HUES64 (cell line): ENCODE results near the gene UGT1A9.

ENCODE experiments used
- H3K27ac ChIP-seq: 2 replicates; pipeline ENCODE4 v1.7.0; 2013; ENCODE audit warnings: low read depth, low read length, inconsistent platforms
- H3K27me3 ChIP-seq: 2 replicates; pipeline ENCODE4 v1.6.1; 2013; ENCODE audit warnings: mild to moderate bottlenecking, low read length; ENCODE audit not compliant: insufficient read depth
- H3K36me3 ChIP-seq: 2 replicates; pipeline ENCODE4 v1.6.1; 2013; ENCODE audit warnings: mild to moderate bottlenecking, low read length; ENCODE audit not compliant: insufficient read depth
- H3K4me1 ChIP-seq: 2 replicates; pipeline ENCODE4 v1.6.1; 2013; ENCODE audit warnings: mild to moderate bottlenecking, low read length, moderate library complexity; ENCODE audit not compliant: insufficient read depth
- H3K4me3 ChIP-seq: 2 replicates; pipeline ENCODE4 v1.5.1; 2013; ENCODE audit warnings: mild to moderate bottlenecking, low read length, moderate library complexity
- H3K9ac ChIP-seq: 2 replicates; pipeline ENCODE4 v1.6.1; 2013; ENCODE audit warnings: mild to moderate bottlenecking, low read depth, low read length
- H3K9me3 ChIP-seq: 2 replicates; pipeline ENCODE4 v1.6.1; 2013; ENCODE audit warnings: low read depth, low read length; ENCODE audit not compliant: insufficient read depth
- WGBS: fragments of 150-250, 120-280 bp; methylation state at CpG from one replicate; pipeline ENCODE4 v1.1.7; 2013; ENCODE audit warnings: missing lambda C conversion rate; 5-methylcytosine and 5-hydroxymethylcytosine counted together

The UGT1A9 gene

GRCh38 chr2:233800208-233800607 lies 128.5 kb downstream of the UGT1A9 start:
- WGBS: 96% methylated on average over 7 of the region's 7 CpGs
- Histone ChIP-seq H3K9ac (no peak overlapping the region), H3K36me3 (no peaks in the 10 kb centered on the region)

DNA sequence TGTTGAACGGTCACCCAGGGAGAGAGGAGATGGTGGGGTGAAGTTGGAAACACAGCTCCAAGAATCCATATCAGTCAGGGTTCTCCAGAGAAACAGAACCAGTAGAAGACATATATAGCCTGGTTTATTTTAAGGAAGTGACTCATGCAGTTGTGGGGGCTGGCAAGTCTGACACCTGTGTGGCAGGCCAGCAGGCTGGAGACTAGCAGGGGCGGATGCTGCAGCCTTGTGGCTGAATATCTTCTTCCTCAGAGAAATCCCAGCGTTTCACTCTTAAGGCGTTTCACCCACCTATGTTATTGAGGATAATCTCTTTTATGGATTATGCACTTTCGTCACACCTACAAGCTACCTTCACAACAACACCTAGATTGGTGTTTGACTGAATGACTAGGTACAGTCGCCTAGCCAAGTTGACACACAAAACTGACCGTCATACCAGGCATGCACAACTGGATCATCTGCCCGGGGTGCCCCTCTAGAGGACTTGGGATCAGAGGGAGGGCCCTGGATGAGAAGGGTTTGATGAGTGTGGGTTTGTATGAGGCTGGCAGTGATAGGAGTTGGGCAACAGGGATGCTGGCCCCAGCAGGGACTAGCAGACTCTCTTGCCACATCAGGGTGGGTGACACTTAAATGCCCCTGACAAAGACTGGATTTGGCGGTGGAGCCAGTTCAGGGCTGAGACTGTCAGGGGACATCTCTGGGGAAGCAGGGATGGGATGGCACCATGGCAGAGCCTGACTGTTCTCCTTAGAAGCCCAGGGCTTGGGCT lies 129.8 kb downstream of the UGT1A9 start:
- no peak overlapping the region for H3K27ac ChIP-seq
- no peaks in the 10 kb centered on the region for H3K27me3 ChIP-seq
- no peak overlapping the region for H3K4me3 ChIP-seq
- no peak overlapping the region for H3K9ac ChIP-seq
- no peaks in the 10 kb centered on the region for H3K36me3 ChIP-seq
- 90% methylated on average over 6 of the region's 9 CpGs for WGBS
- H3K4me1 ChIP-seq: no peaks in the 10 kb centered on the region
- H3K9me3 ChIP-seq: no peaks in the 10 kb centered on the region

More at GRCh38 chr2:233800208-233800607, 128.5 kb downstream of the UGT1A9 start:
- Histone ChIP-seq H3K4me3 (no peak overlapping the region), H3K4me1 (no peaks in the 10 kb centered on the region), H3K27me3 (no peaks in the 10 kb centered on the region), H3K27ac (no peak overlapping the region), H3K9me3 (no peaks in the 10 kb centered on the region)

DNA sequence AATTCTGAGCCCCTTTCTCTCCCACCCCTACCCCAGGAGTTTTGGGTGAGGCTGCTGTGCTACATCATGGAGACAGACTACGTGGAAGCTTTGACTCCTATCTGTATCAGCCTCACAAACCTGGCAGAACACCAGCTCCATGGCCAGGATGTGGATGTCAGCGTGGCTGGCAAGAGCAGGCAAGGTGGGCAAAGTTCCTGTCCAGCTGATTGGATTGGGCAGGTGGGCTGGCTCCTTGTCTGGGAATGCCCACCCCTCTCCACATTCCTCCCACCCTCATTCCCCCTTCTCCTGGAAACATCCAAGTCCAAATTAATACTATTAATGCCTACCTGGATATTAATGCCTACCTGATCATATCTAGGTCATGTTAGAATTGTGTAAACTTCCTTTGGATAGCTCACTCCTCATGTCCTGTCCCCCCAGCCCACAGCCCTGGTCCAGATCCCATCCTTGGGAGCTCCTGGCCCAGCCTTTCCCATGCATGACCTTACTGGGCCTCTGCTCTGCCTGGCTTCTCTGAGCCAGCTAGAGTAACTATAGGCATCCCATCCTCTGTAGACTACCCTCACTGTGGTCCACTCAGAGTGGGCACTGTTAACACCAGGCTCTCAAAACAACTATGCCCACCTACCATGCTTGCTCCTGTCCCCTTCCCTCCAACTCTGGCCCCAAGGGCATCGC lies 130.6 kb downstream of the UGT1A9 start:
- Histone ChIP-seq H3K4me3 (no peak overlapping the region), H3K9ac (no peak overlapping the region), H3K9me3 (no peaks in the 10 kb centered on the region), H3K4me1 (no peaks in the 10 kb centered on the region), H3K27ac (no peak overlapping the region), H3K36me3 (no peaks in the 10 kb centered on the region), H3K27me3 (no peaks in the 10 kb centered on the region)
- 94% methylated on average over 2 of the region's 3 CpGs for WGBS

DNA sequence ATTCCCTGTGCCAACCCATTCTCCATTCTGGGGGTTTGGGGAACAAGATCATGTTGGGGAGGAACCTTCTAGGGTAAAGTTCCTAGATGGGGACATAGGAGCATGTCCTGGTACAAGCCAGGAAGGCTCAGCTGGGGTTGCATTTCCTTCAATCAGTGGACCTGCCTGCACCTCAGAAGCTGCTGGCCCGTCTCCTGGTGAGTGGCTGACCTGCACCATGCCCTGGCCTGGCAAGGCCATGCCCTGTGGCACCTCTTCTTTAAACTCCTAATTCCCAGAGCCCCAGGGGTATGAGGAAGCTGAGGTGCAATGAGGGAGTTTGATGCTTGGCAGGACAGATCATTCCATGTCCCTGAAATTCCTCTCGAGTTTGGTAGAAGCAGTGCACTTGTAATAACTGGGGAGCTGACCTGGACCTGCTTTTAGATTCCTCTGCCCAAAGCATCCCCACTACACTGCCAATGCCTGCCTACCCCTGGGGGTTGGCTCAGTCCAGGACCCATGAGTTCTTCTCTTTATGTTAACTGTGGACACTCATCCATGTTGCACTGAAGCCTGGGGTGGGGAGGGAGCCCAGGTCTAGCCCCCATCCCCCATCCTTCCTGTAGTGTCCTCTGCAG lies 131.7 kb downstream of the UGT1A9 start:
- H3K27me3 ChIP-seq: no peaks in the 10 kb centered on the region
- no peaks in the 10 kb centered on the region for H3K36me3 ChIP-seq
- no peak overlapping the region for H3K27ac ChIP-seq
- H3K4me1 ChIP-seq: no peaks in the 10 kb centered on the region
- no peak overlapping the region for H3K9ac ChIP-seq
- WGBS: 92% methylated on average over 2 of the region's 2 CpGs
- H3K9me3 ChIP-seq: no peaks in the 10 kb centered on the region
- no peak overlapping the region for H3K4me3 ChIP-seq

GRCh38 chr2:233803994-233804393 lies 132.3 kb downstream of the UGT1A9 start:
- no peaks in the 10 kb centered on the region for H3K9me3 ChIP-seq
- 77% methylated on average over 8 of the region's 8 CpGs for WGBS
- no peak overlapping the region for H3K9ac ChIP-seq
- no peaks in the 10 kb centered on the region for H3K4me1 ChIP-seq
- no peak overlapping the region for H3K4me3 ChIP-seq
- H3K27ac ChIP-seq: no peak overlapping the region
- H3K36me3 ChIP-seq: no peaks in the 10 kb centered on the region
- H3K27me3 ChIP-seq: no peaks in the 10 kb centered on the region

DNA sequence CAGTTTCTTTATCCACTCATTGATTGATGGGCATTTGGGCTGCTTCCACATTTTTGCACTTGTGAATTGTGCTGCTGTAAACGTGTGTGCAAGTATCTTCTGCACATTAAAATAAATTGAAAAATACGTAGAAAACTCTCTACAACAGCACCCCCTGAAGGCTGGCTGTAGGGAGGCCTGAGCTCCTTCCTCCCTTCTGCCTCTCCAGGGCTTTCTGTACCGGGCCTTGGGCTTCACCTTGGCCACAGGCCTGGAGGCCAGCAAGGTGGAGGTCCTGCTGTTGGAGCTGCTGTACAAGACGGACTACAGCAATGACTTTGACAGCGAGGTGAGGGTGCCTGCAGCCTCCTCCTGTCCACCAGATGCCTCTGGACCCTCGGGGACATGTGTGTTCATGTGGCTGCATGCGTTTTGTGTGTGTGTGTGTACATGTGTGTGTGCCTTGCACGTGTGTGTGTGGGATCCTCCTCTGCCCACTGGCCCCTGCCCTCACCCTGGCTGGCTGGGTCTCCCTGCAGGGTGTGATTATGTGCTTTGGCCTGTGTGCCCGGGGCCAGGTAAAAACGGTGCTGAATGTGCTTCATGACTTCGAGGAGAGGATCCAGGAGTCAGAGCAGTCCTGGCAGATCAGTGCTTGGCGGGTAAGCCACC lies 135.6 kb downstream of the UGT1A9 start:
- Histone ChIP-seq H3K36me3 (no peaks in the 10 kb centered on the region), H3K9me3 (no peaks in the 10 kb centered on the region), H3K4me1 (no peaks in the 10 kb centered on the region), H3K27ac (no peak overlapping the region), H3K9ac (no peak overlapping the region), H3K27me3 (no peaks in the 10 kb centered on the region), H3K4me3 (no peak overlapping the region)
- 90% methylated on average over 12 of the region's 12 CpGs for WGBS

DNA sequence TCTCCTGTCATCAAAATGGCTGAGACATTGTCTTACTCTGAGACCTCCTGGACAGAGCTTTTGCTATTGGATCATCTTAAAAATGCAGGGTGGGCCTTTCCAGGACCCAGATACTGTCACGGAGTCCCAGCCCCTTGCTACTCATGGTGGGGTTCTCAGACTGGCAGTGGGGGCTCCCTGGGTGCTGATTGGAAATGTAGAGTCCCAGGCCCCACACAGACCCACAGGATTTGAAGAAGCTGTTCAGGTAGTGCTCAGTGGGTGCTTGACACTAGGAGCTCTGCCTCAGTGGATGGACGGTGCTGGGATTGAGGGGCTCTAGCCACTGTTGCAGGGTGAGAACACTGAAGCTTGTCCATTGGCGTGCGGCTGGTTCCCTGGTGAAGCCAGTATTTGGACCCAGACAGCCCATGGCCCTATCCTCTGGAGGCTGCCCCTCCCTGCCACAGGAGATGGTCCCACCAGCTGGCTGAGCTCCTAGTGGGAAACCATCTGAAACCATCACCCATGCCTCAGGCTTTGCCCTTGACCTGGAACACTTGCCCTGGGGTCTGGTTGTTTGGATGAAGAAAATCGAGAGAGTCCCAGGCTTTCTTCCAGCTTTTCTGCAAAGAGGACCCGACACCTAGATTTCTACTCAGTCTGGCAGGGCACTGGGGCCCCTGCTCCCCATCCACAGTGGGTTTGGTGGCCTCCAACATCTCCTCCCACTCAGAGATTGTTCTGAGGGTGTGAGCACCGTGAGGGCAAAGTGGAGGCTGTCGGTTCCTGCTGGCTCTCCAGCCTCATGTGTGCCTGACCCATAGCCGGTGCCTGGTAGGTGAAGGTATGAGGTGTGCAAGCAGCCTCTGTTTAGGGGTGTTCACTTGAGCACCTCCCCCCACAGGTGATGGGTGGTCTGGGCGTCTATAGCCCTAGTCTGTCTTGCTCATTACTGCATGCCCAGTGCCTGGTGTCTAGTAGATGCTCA lies 136.6 kb downstream of the UGT1A9 start:
- H3K4me1 ChIP-seq: no peaks in the 10 kb centered on the region
- H3K27ac ChIP-seq: no peak overlapping the region
- no peak overlapping the region for H3K4me3 ChIP-seq
- no peaks in the 10 kb centered on the region for H3K9me3 ChIP-seq
- H3K27me3 ChIP-seq: no peaks in the 10 kb centered on the region
- no peaks in the 10 kb centered on the region for H3K36me3 ChIP-seq
- 87% methylated on average over 10 of the region's 10 CpGs for WGBS
- no peak overlapping the region for H3K9ac ChIP-seq

- H3K27ac ChIP-seq: no peak overlapping the region
- H3K27me3 ChIP-seq: no peaks in the 10 kb centered on the region
- WGBS: 90% methylated on average over 6 of the region's 6 CpGs
- H3K9me3 ChIP-seq: no peaks in the 10 kb centered on the region
- no peaks in the 10 kb centered on the region for H3K36me3 ChIP-seq
- no peak overlapping the region for H3K4me3 ChIP-seq
- H3K4me1 ChIP-seq: no peaks in the 10 kb centered on the region
- no peak overlapping the region for H3K9ac ChIP-seq
Observed at GRCh38 chr2:233810385-233810784, 138.7 kb downstream of the UGT1A9 start.

- 87% methylated on average over 4 of the region's 4 CpGs for WGBS
- Histone ChIP-seq H3K36me3 (no peaks in the 10 kb centered on the region), H3K4me1 (no peaks in the 10 kb centered on the region), H3K4me3 (no peak overlapping the region), H3K27me3 (no peaks in the 10 kb centered on the region), H3K27ac (no peak overlapping the region), H3K9me3 (no peaks in the 10 kb centered on the region), H3K9ac (no peak overlapping the region)
Observed at GRCh38 chr2:233811087-233811486, 139.4 kb downstream of the UGT1A9 start.

- 94% methylated on average over 8 of the region's 8 CpGs for WGBS
- no peak overlapping the region for H3K4me3 ChIP-seq
Observed at GRCh38 chr2:233811732-233812131, 140.0 kb downstream of the UGT1A9 start.

More at GRCh38 chr2:233811732-233812131, 140.0 kb downstream of the UGT1A9 start:
- Histone ChIP-seq H3K9me3 (no peaks in the 10 kb centered on the region), H3K27ac (no peak overlapping the region), H3K27me3 (no peaks in the 10 kb centered on the region), H3K4me1 (no peaks in the 10 kb centered on the region), H3K36me3 (no peaks in the 10 kb centered on the region), H3K9ac (no peak overlapping the region)
